Loucy (cell line): ENCODE measurements around the gene LHX4.

Source experiments
- EZH2phosphoT487 ChIP-seq: fragments of 200-600 bp; IDR thresholded peaks from 2 replicates; pipeline ENCODE4 v1.6.1; 2018; ENCODE audit warnings: antibody characterized with exemption, mild to moderate bottlenecking, moderate library complexity, borderline replicate concordance
- TF ChIP-seq, protein P1 (sequence below): fragments of 200-600 bp; sonication (generic); conservative IDR thresholded peaks from 2 replicates; pipeline ENCODE4 v1.5.1; 2014; ENCODE audit warnings: mild to moderate bottlenecking, antibody characterized with exemption, low read length

GRCh38 chr1:180259431-180260338 is 29.6 kb downstream of the LHX4 start:
- TF ChIP-seq, protein P1, sequence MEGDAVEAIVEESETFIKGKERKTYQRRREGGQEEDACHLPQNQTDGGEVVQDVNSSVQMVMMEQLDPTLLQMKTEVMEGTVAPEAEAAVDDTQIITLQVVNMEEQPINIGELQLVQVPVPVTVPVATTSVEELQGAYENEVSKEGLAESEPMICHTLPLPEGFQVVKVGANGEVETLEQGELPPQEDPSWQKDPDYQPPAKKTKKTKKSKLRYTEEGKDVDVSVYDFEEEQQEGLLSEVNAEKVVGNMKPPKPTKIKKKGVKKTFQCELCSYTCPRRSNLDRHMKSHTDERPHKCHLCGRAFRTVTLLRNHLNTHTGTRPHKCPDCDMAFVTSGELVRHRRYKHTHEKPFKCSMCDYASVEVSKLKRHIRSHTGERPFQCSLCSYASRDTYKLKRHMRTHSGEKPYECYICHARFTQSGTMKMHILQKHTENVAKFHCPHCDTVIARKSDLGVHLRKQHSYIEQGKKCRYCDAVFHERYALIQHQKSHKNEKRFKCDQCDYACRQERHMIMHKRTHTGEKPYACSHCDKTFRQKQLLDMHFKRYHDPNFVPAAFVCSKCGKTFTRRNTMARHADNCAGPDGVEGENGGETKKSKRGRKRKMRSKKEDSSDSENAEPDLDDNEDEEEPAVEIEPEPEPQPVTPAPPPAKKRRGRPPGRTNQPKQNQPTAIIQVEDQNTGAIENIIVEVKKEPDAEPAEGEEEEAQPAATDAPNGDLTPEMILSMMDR, result no peak
- TF ChIP-seq EZH2phosphoT487, result no peak
